ENCODE measurements around the gene NUDT11. TPM values are rescaled to one million over a fixed set of nuclear protein-coding genes. Genes with fewer than 3 reads are reported as not detected.
A peak's percentile ranks its signal among the peaks of the same experiment; 100 is the strongest.

The NUDT11 gene
- polyA plus RNA-seq, 3 donors = 0.07 to 0.09 TPM; not detected in 1

GRCh38 chrX:51461053-51462044 lies 35.0 kb downstream of the NUDT11 start:
- Histone ChIP-seq H2AFZ (ENCODE audit: insufficient read depth, low read depth, low read length, poor library complexity, severe bottlenecking) (no peak overlapping the region), H3K9me3 (replicated peaks in 1 of 2; ENCODE audit: control insufficient read depth in 1 of 2, insufficient read depth in 1 of 2, low read length in 2 of 2) (no peaks in the 10 kb centered on the region), H3K79me2 (ENCODE audit: insufficient read depth, low read length) (no peaks in the 10 kb centered on the region), H3K27ac (ENCODE audit: low read depth in 1 of 2, low read length in 2 of 2) (no peak overlapping the region), H3K4me2 (replicated peaks; ENCODE audit: extremely low read depth, low read length, poor library complexity, severe bottlenecking) (no peak overlapping the region), H3K36me3 (replicated peaks in 1 of 2; ENCODE audit: control insufficient read depth in 1 of 2, insufficient read depth in 2 of 2, low read length in 2 of 2) (no peaks in the 10 kb centered on the region), H3K4me1 (ENCODE audit: control insufficient read depth in 1 of 2, insufficient read depth in 2 of 2, low read length in 2 of 2) (no peaks in the 10 kb centered on the region), H3K9ac (ENCODE audit: insufficient read depth, low read length, poor library complexity, severe bottlenecking) (no peak overlapping the region), H3K27me3 (ENCODE audit: control insufficient read depth in 2 of 2, insufficient read depth in 2 of 2, low read length in 2 of 2) (no peaks in the 10 kb centered on the region), H3K4me3 (replicated peaks in 1 of 3; ENCODE audit: low read depth in 2 of 3, low read length in 3 of 3) (no peak overlapping the region), H4K20me1 (ENCODE audit: insufficient read depth, low read length) (no peaks in the 10 kb centered on the region)
- H3K9me3 Mint-ChIP-seq = peaks cover 0 to 4% (median 0%) of the 10 kb centered on the region in 7 donors
- peaks cover 0 to 9% (median 2%) of the 10 kb centered on the region in 3 donors for H3K27me3 Mint-ChIP-seq (ENCODE audit: low read depth in 3 of 3)
- no peak overlapping the region for H3K27ac Mint-ChIP-seq
- WGBS (ENCODE audit: insufficient coverage) = no CpG with 5 or more reads among the region's 15 CpGs
- no peak overlapping the region for H3K4me3 Mint-ChIP-seq
- no peaks in the 10 kb centered on the region for H3K4me1 Mint-ChIP-seq
- peak in 2 of 3 donors; percentile 7 to 16 for DNase-seq
- intact Hi-C loops (cut with micrococcal nuclease) = no loop called here
- H3K36me3 Mint-ChIP-seq = no peaks in the 10 kb centered on the region
- TF ChIP-seq CTCF (IDR thresholded peaks at IDR 0.05) = peak; percentile 73

GRCh38 chrX:51459125-51459524 lies 37.3 kb downstream of the NUDT11 start:
- Mint-ChIP-seq H3K27ac (no peak overlapping the region), H3K27me3 (ENCODE audit: low read depth in 3 of 3) (peaks cover 0 to 9% (median 2%) of the 10 kb centered on the region in 3 donors), H3K9me3 (peaks cover 0 to 2% (median 0%) of the 10 kb centered on the region in 7 donors), H3K4me1 (no peaks in the 10 kb centered on the region), H3K4me3 (no peak overlapping the region), H3K36me3 (no peaks in the 10 kb centered on the region)
- no peaks in the 10 kb centered on the region for H4K20me1 ChIP-seq (ENCODE audit: insufficient read depth, low read length)
- H3K9ac ChIP-seq (ENCODE audit: insufficient read depth, low read length, poor library complexity, severe bottlenecking) = no peak overlapping the region
- no peaks in the 10 kb centered on the region for H3K79me2 ChIP-seq (ENCODE audit: insufficient read depth, low read length)
- H3K36me3 ChIP-seq (replicated peaks in 1 of 2; ENCODE audit: control insufficient read depth in 1 of 2, insufficient read depth in 2 of 2, low read length in 2 of 2) = no peaks in the 10 kb centered on the region
- no peaks in the 10 kb centered on the region for H3K4me1 ChIP-seq (ENCODE audit: control insufficient read depth in 1 of 2, insufficient read depth in 2 of 2, low read length in 2 of 2)
- H3K9me3 ChIP-seq (replicated peaks in 1 of 2; ENCODE audit: control insufficient read depth in 1 of 2, insufficient read depth in 1 of 2, low read length in 2 of 2) = no peaks in the 10 kb centered on the region
- intact Hi-C loops (cut with micrococcal nuclease) = no loop called here
- TF ChIP-seq CTCF (IDR thresholded peaks at IDR 0.05) = peak; percentile 31
- H3K27ac ChIP-seq (ENCODE audit: low read depth in 1 of 2, low read length in 2 of 2) = no peak overlapping the region
- no peak overlapping the region for H2AFZ ChIP-seq (ENCODE audit: insufficient read depth, low read depth, low read length, poor library complexity, severe bottlenecking)
- H3K4me3 ChIP-seq (replicated peaks in 1 of 3; ENCODE audit: low read depth in 2 of 3, low read length in 3 of 3) = no peak overlapping the region
- DNase-seq = peak in 1 of 3 donors; percentile 3
- WGBS (ENCODE audit: insufficient coverage) = no CpG with 5 or more reads among the region's 1 CpG
- no peaks in the 10 kb centered on the region for H3K27me3 ChIP-seq (ENCODE audit: control insufficient read depth in 2 of 2, insufficient read depth in 2 of 2, low read length in 2 of 2)
- no peak overlapping the region for H3K4me2 ChIP-seq (replicated peaks; ENCODE audit: extremely low read depth, low read length, poor library complexity, severe bottlenecking)

Measured in CD14-positive monocyte (primary cell).